ENCODE measurements around the gene ANXA1.

DNA sequence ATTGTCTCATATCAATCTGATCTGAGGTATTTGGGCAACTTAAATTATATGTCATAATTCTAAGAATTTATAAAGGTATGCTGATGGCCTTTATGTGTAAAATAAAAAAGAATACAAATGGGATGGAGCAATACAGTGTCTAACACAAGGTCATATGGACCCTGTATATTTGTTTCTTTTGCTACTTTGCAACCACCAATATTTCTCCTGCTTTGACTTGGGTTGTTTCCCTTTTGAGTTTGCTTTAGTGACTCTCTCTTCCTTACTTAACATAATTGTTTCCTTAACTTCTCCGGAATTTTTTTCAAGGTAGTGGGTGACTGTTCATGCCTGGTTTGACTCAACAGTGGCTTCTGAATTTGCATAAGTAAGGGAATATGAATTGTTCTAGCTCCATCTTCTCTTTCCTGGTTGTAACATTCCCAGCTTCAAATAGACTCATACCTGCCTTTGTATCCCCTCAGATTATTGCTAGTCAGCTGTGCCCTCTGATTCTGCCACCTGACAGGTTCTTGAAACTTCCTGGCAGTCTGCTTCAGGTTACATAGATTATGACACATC, 30.2 kb upstream of the ANXA1 start:
- no peak for TF ChIP-seq ETV6 (CRISPR knock-in tag; conservative IDR thresholded peaks at IDR 0.05)
- no peak for TF ChIP-seq YY1 (IDR thresholded peaks at IDR 0.05; ENCODE audit: insufficient read depth, insufficient replicate concordance, low read depth, low read length)
- no peak for TF ChIP-seq ZNF101 (CRISPR knock-in tag; IDR thresholded peaks at IDR 0.05; ENCODE audit: borderline replicate concordance, low read depth)
- no peak for TF ChIP-seq SRSF9 (IDR thresholded peaks at IDR 0.05; ENCODE audit: borderline replicate concordance, insufficient read depth, low read depth, low read length, poor library complexity, severe bottlenecking)
- no peak for TF ChIP-seq HCFC1 (IDR thresholded peaks at IDR 0.05; ENCODE audit: low read depth, low read length)
- TF ChIP-seq TRIM24 (CRISPR knock-in tag; IDR thresholded peaks at IDR 0.05), result no peak
- TF ChIP-seq ZNF737 (CRISPR knock-in tag; IDR thresholded peaks at IDR 0.05; ENCODE audit: borderline replicate concordance), result no peak
- no peak for TF ChIP-seq ZNF274 (CRISPR knock-in tag; IDR thresholded peaks at IDR 0.05)
- TF ChIP-seq GFI1 (CRISPR knock-in tag; IDR thresholded peaks at IDR 0.05; ENCODE audit: borderline replicate concordance), result no peak
- TF ChIP-seq, protein P1, sequence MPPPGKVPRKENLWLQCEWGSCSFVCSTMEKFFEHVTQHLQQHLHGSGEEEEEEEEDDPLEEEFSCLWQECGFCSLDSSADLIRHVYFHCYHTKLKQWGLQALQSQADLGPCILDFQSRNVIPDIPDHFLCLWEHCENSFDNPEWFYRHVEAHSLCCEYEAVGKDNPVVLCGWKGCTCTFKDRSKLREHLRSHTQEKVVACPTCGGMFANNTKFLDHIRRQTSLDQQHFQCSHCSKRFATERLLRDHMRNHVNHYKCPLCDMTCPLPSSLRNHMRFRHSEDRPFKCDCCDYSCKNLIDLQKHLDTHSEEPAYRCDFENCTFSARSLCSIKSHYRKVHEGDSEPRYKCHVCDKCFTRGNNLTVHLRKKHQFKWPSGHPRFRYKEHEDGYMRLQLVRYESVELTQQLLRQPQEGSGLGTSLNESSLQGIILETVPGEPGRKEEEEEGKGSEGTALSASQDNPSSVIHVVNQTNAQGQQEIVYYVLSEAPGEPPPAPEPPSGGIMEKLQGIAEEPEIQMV (CRISPR knock-in tag; IDR thresholded peaks at IDR 0.05; ENCODE audit: low read depth), result no peak
- TF ChIP-seq POLR2AphosphoS5 (IDR thresholded peaks at IDR 0.05; ENCODE audit: low read depth, low read length), result no peak
- TF ChIP-seq, protein P2, sequence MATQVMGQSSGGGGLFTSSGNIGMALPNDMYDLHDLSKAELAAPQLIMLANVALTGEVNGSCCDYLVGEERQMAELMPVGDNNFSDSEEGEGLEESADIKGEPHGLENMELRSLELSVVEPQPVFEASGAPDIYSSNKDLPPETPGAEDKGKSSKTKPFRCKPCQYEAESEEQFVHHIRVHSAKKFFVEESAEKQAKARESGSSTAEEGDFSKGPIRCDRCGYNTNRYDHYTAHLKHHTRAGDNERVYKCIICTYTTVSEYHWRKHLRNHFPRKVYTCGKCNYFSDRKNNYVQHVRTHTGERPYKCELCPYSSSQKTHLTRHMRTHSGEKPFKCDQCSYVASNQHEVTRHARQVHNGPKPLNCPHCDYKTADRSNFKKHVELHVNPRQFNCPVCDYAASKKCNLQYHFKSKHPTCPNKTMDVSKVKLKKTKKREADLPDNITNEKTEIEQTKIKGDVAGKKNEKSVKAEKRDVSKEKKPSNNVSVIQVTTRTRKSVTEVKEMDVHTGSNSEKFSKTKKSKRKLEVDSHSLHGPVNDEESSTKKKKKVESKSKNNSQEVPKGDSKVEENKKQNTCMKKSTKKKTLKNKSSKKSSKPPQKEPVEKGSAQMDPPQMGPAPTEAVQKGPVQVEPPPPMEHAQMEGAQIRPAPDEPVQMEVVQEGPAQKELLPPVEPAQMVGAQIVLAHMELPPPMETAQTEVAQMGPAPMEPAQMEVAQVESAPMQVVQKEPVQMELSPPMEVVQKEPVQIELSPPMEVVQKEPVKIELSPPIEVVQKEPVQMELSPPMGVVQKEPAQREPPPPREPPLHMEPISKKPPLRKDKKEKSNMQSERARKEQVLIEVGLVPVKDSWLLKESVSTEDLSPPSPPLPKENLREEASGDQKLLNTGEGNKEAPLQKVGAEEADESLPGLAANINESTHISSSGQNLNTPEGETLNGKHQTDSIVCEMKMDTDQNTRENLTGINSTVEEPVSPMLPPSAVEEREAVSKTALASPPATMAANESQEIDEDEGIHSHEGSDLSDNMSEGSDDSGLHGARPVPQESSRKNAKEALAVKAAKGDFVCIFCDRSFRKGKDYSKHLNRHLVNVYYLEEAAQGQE (IDR thresholded peaks at IDR 0.05; ENCODE audit: borderline replicate concordance in 1 of 2, low read depth in 1 of 2, low read length in 2 of 2), result no peak
- TF ChIP-seq, protein P3, sequence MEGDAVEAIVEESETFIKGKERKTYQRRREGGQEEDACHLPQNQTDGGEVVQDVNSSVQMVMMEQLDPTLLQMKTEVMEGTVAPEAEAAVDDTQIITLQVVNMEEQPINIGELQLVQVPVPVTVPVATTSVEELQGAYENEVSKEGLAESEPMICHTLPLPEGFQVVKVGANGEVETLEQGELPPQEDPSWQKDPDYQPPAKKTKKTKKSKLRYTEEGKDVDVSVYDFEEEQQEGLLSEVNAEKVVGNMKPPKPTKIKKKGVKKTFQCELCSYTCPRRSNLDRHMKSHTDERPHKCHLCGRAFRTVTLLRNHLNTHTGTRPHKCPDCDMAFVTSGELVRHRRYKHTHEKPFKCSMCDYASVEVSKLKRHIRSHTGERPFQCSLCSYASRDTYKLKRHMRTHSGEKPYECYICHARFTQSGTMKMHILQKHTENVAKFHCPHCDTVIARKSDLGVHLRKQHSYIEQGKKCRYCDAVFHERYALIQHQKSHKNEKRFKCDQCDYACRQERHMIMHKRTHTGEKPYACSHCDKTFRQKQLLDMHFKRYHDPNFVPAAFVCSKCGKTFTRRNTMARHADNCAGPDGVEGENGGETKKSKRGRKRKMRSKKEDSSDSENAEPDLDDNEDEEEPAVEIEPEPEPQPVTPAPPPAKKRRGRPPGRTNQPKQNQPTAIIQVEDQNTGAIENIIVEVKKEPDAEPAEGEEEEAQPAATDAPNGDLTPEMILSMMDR (CRISPR knock-in tag; IDR thresholded peaks at IDR 0.05), result no peak
